ENCODE measurements around the gene DPH7.

The DPH7 gene

DNA sequence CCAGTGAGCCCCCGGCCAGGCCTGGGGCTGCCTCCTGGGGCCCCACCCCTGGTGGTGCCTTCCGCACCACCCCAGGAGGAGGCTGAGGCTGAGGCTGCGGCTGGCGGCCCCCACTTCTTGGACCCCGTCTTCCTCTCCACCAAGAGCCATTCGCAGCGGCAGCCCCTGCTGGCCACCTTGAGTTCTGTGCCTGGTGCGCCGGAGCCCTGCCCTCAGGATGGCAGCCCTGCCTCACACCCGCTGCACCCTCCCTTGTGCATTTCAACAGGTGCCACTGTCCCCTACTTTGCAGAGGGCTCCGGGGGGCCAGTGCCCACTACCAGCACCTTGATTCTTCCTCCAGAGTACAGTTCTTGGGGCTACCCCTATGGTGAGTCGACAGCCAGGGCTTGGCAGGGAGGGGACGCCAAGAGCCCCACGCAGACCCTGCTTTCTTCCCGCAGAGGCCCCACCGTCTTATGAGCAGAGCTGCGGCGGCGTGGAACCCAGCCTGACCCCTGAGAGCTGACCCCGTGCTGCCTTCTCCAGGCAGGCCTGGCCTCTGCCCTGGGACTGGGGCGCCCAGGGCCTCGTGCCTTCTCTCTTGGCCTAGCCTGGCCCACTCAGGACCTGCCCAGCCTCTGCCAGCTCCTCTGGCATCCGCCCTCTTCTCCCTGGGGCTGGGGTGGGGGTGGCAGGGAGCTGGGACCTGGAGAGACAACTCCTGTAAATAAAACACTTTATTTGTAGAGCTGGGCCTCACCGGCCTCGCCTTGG, 36.1 kb upstream of the DPH7 start (continued):
- TF ChIP-seq TSHZ2 (CRISPR knock-in tag; IDR thresholded peaks at IDR 0.05): no peak
- no peak for TF ChIP-seq ESRRG (CRISPR knock-in tag; IDR thresholded peaks at IDR 0.05)
- TF ChIP-seq ARNTL (CRISPR knock-in tag; IDR thresholded peaks at IDR 0.05; ENCODE audit: borderline replicate concordance, low read depth): no peak
- TF ChIP-seq PPARA (CRISPR knock-in tag; IDR thresholded peaks at IDR 0.05; ENCODE audit: borderline replicate concordance): no peak
- no peak for TF ChIP-seq TCF4 (CRISPR knock-in tag; IDR thresholded peaks at IDR 0.05; ENCODE audit: borderline replicate concordance)

GRCh38 chr9:137613738-137614523, 35.2 kb upstream of the DPH7 start:
- no peak for ATAC-seq
- no peak for TF ChIP-seq ZFP3 (CRISPR knock-in tag; IDR thresholded peaks at IDR 0.05)
- no peak for TF ChIP-seq ISL1 (CRISPR knock-in tag; IDR thresholded peaks at IDR 0.05)
- no peak for TF ChIP-seq GLIS3 (CRISPR knock-in tag; IDR thresholded peaks at IDR 0.05)
- TF ChIP-seq ZNF565 (CRISPR knock-in tag; conservative IDR thresholded peaks at IDR 0.05; ENCODE audit: low read depth): no peak
- TF ChIP-seq TSHZ2 (CRISPR knock-in tag; IDR thresholded peaks at IDR 0.05): no peak
- TF ChIP-seq OSR1 (CRISPR knock-in tag; IDR thresholded peaks at IDR 0.05): no peak
- TF ChIP-seq ZNF8 (CRISPR knock-in tag; IDR thresholded peaks at IDR 0.05): no peak
- TF ChIP-seq TOX (CRISPR knock-in tag; IDR thresholded peaks at IDR 0.05; ENCODE audit: borderline replicate concordance): no peak
- TF ChIP-seq PPARA (CRISPR knock-in tag; IDR thresholded peaks at IDR 0.05; ENCODE audit: borderline replicate concordance): no peak
- TF ChIP-seq, protein P1, sequence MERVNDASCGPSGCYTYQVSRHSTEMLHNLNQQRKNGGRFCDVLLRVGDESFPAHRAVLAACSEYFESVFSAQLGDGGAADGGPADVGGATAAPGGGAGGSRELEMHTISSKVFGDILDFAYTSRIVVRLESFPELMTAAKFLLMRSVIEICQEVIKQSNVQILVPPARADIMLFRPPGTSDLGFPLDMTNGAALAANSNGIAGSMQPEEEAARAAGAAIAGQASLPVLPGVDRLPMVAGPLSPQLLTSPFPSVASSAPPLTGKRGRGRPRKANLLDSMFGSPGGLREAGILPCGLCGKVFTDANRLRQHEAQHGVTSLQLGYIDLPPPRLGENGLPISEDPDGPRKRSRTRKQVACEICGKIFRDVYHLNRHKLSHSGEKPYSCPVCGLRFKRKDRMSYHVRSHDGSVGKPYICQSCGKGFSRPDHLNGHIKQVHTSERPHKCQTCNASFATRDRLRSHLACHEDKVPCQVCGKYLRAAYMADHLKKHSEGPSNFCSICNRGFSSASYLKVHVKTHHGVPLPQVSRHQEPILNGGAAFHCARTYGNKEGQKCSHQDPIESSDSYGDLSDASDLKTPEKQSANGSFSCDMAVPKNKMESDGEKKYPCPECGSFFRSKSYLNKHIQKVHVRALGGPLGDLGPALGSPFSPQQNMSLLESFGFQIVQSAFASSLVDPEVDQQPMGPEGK (CRISPR knock-in tag; IDR thresholded peaks at IDR 0.05; ENCODE audit: borderline replicate concordance): no peak
- no peak for TF ChIP-seq BACH2 (CRISPR knock-in tag; IDR thresholded peaks at IDR 0.05; ENCODE audit: borderline replicate concordance)
- TF ChIP-seq ZFP30 (CRISPR knock-in tag; IDR thresholded peaks at IDR 0.05): no peak
- TF ChIP-seq SNAI2 (CRISPR knock-in tag; IDR thresholded peaks at IDR 0.05): no peak
- TF ChIP-seq, protein P2, sequence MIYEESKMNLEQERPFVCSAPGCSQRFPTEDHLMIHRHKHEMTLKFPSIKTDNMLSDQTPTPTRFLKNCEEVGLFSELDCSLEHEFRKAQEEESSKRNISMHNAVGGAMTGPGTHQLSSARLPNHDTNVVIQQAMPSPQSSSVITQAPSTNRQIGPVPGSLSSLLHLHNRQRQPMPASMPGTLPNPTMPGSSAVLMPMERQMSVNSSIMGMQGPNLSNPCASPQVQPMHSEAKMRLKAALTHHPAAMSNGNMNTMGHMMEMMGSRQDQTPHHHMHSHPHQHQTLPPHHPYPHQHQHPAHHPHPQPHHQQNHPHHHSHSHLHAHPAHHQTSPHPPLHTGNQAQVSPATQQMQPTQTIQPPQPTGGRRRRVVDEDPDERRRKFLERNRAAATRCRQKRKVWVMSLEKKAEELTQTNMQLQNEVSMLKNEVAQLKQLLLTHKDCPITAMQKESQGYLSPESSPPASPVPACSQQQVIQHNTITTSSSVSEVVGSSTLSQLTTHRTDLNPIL (CRISPR knock-in tag; IDR thresholded peaks at IDR 0.05; ENCODE audit: low read depth): no peak
- no peak for TF ChIP-seq ZC3H10 (CRISPR knock-in tag; IDR thresholded peaks at IDR 0.05)
- TF ChIP-seq ARNTL (CRISPR knock-in tag; IDR thresholded peaks at IDR 0.05; ENCODE audit: borderline replicate concordance, low read depth): no peak
- TF ChIP-seq, protein P3, sequence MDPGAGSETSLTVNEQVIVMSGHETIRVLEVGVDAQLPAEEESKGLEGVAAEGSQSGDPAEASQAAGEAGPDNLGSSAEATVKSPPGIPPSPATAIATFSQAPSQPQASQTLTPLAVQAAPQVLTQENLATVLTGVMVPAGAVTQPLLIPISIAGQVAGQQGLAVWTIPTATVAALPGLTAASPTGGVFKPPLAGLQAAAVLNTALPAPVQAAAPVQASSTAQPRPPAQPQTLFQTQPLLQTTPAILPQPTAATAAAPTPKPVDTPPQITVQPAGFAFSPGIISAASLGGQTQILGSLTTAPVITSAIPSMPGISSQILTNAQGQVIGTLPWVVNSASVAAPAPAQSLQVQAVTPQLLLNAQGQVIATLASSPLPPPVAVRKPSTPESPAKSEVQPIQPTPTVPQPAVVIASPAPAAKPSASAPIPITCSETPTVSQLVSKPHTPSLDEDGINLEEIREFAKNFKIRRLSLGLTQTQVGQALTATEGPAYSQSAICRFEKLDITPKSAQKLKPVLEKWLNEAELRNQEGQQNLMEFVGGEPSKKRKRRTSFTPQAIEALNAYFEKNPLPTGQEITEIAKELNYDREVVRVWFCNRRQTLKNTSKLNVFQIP (CRISPR knock-in tag; IDR thresholded peaks at IDR 0.05; ENCODE audit: borderline replicate concordance, low read depth): no peak
- TF ChIP-seq TCF4 (CRISPR knock-in tag; IDR thresholded peaks at IDR 0.05; ENCODE audit: borderline replicate concordance): no peak
- no peak for TF ChIP-seq ESRRG (CRISPR knock-in tag; IDR thresholded peaks at IDR 0.05)
- no peak for TF ChIP-seq CSRNP3 (CRISPR knock-in tag; IDR thresholded peaks at IDR 0.05)
